Measurements from ENCODE around the gene E2F1.

The E2F1 gene

DNA sequence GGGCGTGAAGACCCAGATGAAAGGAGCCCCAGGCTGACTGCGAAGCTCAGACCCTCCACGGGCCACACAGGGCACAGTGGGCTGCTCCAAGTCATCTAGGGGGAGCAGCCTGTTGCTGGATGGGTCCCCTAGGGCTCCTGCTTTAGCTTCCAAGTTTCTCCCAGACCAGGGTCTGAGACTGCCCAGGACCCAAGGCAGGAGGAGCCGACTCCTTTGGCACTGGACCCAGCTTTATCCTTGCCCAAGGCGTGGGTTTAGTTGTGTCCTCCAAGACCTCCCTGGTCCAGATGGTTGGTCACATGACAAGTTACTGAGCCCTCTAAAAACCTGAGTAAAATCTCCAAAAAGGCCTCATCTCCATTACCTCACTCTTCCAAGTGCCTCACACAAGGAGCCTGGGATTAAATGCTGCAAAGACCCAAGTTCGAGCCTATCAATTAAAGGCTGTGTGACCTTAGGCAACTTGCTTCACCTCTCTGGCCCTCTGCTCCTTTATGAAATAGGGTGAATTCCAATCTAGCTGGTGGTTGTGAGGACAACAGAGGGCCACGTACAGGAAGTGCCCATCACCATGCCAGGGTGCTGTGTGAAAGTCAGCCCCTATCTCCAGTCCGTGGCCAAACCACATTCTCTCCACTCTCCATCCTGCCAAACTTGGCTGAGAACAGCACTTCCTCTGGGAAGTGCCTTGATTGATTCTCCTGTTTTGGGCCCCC lies 14.5 kb downstream of the E2F1 start:
- no peak for DNase-seq (ENCODE audit: low read depth)

- DNase-seq (ENCODE audit: low read depth): no peak
Observed at GRCh38 chr20:33670715-33671499, 15.3 kb downstream of the E2F1 start.

DNA sequence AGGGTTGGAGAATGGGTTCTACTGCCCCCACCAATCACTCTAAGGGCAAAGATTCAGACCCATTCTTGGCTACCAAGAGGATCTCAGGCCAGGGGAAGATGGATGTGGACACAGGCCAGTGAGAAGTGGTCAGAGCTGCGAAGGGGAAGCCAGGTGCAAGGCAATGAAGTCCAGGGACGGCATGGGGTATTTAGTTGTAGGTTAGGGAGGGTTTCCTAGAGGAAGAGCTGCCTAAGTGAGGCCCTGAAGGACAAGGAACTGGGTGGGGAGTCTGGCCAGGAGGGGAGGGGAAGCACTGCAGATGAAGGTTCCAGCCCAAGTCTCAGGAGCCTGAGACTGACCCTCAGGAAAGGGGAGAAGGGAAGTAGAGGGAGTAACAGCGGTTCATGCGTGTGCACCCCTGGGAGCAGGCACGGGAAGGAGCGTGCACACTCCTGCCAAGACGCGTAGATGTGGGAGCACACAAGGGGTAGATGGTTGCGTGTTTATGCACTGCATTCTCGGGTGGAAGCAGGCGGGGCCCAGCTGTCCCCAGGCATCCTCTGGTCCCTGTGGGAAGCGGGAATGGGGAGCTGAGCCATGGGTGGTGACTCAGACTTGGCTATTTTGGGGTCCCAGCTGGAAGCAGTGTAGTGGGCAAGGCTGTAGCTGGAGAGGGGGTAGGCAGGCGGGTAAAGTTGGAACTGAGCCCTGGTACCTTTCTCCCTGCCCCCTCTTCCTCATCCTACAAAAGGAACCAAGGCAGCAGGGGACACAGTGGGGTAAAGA lies 16.1 kb downstream of the E2F1 start:
- no peak for DNase-seq (ENCODE audit: low read depth)

GRCh38 chr20:33669224-33669623 lies 17.0 kb downstream of the E2F1 start:
- DNase-seq (ENCODE audit: low read depth): no peak

DNA sequence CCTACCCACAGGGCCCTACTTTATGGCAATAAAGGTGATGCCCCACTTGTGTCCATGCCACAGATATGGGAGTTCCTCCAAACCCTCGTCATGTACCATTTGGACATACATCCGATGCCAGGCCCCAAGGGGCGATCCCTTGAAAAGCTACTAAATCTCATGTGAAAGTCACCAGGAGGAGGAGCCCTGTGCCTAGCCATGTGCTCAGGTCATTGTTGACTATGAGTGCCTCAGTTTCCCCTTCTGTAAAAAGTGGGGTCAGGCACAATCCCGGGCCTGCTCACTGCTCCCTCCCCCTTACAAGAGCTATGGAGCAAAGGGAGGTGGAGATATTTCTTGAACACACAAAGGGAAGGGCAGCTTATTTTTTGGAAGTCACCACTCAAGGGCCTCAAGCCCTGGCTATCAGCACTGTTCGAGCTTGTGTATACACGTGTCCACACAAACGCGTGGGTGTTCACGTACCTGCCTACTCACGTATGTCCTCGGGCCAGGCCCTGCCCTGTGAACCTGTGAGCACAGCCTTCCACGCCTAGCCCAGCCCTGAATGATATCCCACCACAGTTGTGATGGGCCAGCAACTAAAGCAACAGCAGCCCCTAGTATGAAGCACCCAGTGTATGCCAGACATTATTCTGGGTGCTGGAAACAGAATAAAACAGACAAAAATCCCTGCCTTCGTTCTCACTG lies 17.6 kb downstream of the E2F1 start:
- no peak for DNase-seq (ENCODE audit: low read depth)

DNA sequence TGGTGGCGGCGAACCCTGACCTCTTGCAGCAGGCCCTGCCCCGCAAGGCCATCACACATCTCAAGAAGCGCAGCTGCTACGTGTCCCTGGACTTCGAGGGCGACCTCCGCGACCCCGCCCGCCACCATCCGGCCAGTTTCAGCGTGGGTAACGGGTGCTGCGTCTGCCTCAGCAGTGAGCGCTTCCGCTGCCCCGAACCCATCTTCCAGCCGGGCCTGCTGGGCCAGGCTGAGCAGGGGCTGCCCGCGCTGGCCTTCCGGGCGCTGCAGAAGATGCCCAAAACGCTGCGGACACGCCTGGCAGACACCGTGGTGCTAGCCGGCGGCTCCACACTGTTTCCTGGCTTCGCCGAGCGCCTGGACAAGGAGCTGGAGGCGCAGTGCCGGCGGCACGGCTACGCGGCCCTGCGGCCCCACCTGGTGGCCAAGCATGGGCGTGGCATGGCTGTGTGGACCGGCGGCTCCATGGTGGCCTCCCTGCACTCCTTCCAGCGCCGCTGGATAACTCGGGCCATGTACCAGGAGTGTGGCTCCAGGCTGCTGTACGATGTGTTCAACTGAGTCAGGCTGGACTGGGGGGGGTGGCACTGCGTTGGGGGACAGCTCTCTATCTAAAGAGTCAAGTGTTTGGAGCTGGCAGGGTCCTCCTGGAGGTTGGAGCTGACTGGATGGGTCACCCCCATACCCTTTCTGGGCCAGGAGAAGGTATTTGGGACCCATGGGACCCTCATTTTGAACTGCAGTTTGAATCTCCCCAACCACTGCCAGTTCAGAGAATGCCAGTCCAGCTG lies 18.3 kb downstream of the E2F1 start:
- no peak for DNase-seq (ENCODE audit: low read depth)

GRCh38 chr20:33667245-33667675 lies 18.9 kb downstream of the E2F1 start:
- DNase-seq (ENCODE audit: low read depth): no peak

GRCh38 chr20:33666293-33667244 lies 19.6 kb downstream of the E2F1 start, which contains the start of gene ACTL10:
ACTL10 (plus strand) TSS chr20:33666943; CDS start chr20:33667498, 555 bp downstream.
- DNase-seq (ENCODE audit: low read depth): peak; percentile 93

DNA sequence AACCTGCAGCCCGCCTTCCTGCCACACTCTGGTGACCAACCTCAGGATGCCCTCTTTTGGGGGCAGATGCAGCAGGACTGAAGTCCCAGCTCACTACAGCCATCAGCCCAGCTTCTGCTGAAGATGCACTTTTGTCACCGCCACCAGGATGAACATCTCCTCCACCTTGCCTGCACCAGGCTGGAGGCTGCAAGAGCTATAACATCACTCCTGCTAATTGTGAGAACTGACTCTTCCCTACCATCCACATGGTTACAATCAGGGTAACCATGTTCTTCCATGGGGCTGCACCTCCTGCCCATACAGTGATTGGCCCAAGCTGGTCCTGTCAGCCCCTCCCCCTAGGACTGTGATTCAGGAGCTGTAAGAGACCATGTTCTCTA lies 21.4 kb downstream of the E2F1 start:
- DNase-seq (ENCODE audit: low read depth): no peak

DNA sequence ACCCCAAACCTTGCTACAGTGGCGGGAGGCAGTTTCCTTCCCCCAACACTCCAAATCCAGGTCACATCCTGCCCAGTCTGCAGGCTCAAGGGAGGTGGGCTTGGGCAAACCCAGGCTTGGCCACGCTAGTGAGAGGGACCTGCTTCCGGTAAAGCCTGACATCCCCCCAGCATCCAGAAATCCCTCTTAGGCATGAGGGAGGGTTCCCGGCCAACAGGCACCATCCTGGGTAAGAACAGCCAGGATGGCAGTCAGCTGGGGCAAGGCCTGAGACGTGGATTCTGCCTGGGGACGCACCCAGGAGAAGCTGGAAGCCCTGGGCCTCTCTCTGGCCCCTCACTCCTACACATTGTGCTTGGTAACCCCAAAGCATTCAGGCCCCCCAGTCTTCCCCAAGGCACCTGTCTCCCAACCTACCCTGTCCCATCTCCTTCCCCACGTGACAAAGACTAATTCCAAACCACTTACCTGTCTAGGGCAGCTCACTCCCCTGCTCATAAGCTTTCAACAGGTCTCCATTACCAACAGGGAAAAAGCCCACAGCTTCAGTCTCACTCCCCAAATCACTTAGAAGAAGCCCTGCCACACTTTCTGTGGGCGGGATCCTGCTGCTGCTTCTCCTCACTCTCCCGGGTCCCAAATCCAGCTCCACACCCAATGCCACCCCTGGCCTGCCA lies 22.0 kb downstream of the E2F1 start:
- no peak for DNase-seq (ENCODE audit: low read depth)

DNA sequence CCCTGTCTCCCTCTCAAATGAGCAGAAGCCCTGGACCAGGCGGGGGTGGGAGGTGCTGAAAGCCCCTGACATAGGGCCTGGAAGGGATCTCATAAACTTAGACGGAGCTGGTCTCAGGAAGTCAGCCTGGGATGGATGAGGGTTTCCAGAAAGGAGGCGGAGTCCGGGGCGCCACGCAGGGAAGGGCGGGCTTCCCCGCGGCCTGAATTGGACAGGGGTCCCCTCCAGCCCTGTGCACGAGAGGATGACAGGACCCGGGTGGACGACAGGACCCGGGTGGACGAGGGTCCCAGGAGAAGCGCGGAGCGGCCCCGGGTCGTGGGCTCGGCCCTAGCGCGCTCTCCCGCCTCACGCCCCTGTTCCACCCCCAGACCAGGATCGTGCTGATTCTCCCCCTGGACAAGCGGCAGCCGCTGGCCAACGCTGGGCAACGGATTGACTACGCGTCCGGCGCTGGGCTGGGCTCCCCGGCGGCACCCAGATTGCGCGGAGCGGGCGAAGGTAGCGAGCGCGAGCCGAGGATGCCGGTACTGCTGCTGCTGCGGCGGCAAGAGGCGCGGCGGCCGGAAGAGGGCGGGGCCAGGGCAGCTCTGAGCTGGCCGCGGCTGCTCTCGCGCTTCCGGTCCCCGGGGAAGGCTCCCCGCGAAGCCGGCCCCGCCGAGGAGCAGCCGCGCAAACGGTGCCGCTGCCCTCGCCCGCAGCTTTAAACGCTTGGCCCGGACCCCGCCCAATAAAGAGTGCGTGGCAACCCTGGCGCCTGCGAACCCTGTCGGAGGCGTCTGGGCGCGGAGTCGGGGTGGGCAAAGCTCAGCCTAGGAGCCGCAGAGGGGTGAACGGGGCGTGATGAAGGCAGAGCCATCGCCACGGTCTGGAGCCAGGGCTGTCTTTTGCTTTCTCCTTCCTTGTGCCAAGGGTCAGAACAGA lies 22.8 kb downstream of the E2F1 start:
- no peak for DNase-seq (ENCODE audit: low read depth)

DNA sequence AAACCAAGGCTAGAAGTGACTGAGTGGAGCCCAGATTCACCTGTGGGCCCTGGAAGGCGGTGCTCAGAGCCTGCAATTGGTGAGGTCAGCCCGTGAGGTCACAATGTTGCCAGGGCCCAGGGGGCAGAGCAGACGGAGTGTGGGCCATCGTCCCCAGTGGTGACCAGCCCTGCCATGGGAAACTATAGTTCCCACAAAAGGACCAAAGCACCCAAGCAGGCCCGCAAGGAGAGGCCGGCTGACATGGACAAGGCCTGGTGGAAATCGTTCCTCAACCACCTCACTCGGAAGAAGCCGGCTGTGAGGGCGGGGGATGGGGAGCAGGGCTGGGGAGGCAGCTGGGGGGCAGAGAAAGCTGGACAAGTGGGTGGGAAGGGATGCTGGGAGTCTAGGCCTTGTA lies 24.0 kb downstream of the E2F1 start, which contains the start of gene C20orf144:
Gene C20orf144 (plus strand): TSS at position 156 of the 400 bp plus-strand sequence. CDS start 19 bp downstream, at position 175.
- DNase-seq (ENCODE audit: low read depth): no peak

DNA sequence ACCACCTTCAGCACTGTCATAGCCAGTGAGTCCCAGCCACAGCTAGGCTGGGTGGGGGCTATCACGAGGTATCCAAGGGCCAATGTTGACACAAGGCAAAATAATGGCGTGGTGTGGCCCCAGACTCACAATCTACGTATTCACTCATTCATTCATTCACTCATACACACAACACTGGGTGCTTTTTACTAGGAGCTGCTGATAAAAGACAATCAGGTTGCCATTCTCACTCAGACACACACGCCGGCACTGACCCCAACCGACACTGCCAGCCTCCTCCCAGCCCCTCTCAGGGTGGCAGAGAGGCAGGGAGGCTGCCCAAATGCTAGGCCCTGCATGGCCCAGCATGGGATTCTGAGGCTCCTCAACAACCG lies 25.5 kb downstream of the E2F1 start:
- no peak for DNase-seq (ENCODE audit: low read depth)

- DNase-seq (ENCODE audit: low read depth): no peak
Observed at GRCh38 chr20:33660035-33660684, 26.0 kb downstream of the E2F1 start.

DNA sequence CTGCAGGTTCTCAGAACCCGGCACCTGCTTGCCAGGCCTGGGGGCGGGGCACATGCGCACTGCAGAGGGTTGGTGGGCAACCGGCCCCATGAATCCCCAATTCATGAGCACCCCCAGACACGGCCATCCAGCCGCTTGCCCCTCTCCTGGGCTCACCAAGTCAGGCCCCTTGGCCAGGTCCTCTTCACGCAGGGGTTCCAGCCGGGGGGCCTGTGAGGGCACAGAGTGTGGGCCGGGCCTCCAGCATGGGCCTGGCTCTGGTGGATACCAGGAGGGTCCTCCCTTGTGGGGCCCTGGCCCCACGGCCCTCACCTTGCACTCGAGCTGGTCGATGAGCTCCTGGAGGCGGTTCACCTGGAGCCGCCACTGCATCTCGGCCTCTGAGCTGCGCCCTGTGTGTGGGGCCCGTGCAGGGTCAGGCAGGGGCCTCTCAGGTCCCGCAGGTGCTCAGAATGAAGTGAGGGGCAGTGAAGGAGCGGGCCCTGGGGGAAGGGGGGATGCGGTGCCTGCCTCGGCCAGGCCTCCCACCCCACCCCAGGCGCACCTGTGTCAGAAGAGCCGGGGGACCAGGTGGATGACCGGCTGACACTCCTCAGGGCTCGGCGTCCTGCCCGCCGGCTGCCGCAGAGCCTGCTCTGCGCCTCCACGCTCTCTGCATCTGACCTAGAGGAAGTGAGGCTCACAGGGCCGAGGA lies 26.7 kb downstream of the E2F1 start:
- DNase-seq (ENCODE audit: low read depth): no peak

GRCh38 chr20:33658929-33659328 lies 27.3 kb downstream of the E2F1 start:
- no peak for DNase-seq (ENCODE audit: low read depth)

- no peak for DNase-seq (ENCODE audit: low read depth)
Observed at GRCh38 chr20:33658510-33658909, 27.7 kb downstream of the E2F1 start.

All from CMK (cell line).